ENCODE data around the gene ERC1. TPM values are rescaled to one million over a fixed set of nuclear protein-coding genes. Genes with fewer than 3 reads are reported as not detected.
A peak's percentile ranks its signal among the peaks of the same experiment; 100 is the strongest.

Gene ERC1
- total RNA-seq, 1 donor from 2014 or later, result 79.5 TPM

GRCh38 chr12:948238-948637 is 42.8 kb upstream of the ERC1 start:
- H3K27me3 Mint-ChIP-seq (ENCODE audit: unreplicated experiment), result no peaks in the 10 kb centered on the region
- peaks cover 20% of the 10 kb centered on the region for H3K4me1 Mint-ChIP-seq (ENCODE audit: unreplicated experiment)
- H3K27ac Mint-ChIP-seq (ENCODE audit: unreplicated experiment), result no peak overlapping the region
- DNase-seq (ENCODE audit: extremely low spot score, unreplicated experiment), result no peak
- peak overlapping the region; percentile 61 for H3K4me3 Mint-ChIP-seq (ENCODE audit: unreplicated experiment)
- H3K9me3 Mint-ChIP-seq (ENCODE audit: unreplicated experiment), result no peaks in the 10 kb centered on the region
- TF ChIP-seq, protein P1, sequence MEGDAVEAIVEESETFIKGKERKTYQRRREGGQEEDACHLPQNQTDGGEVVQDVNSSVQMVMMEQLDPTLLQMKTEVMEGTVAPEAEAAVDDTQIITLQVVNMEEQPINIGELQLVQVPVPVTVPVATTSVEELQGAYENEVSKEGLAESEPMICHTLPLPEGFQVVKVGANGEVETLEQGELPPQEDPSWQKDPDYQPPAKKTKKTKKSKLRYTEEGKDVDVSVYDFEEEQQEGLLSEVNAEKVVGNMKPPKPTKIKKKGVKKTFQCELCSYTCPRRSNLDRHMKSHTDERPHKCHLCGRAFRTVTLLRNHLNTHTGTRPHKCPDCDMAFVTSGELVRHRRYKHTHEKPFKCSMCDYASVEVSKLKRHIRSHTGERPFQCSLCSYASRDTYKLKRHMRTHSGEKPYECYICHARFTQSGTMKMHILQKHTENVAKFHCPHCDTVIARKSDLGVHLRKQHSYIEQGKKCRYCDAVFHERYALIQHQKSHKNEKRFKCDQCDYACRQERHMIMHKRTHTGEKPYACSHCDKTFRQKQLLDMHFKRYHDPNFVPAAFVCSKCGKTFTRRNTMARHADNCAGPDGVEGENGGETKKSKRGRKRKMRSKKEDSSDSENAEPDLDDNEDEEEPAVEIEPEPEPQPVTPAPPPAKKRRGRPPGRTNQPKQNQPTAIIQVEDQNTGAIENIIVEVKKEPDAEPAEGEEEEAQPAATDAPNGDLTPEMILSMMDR (IDR thresholded peaks at IDR 0.05), result no peak
- H3K36me3 Mint-ChIP-seq (ENCODE audit: unreplicated experiment), result peaks cover 5% of the 10 kb centered on the region

GRCh38 chr12:949453-950191 is 41.4 kb upstream of the ERC1 start, which contains the start of gene RAD52:
Gene RAD52 (minus strand): TSS chr12:949694. CDS start chr12:933058, 16,636 bp downstream.
- peak within 1 kb of the TSS; percentile 96 for H3K4me3 Mint-ChIP-seq (ENCODE audit: unreplicated experiment)
- H3K36me3 Mint-ChIP-seq (ENCODE audit: unreplicated experiment), result no peaks in the 10 kb centered on the region
- TF ChIP-seq, protein P1 (IDR thresholded peaks at IDR 0.05), result peak; percentile 98
- H3K27ac Mint-ChIP-seq (ENCODE audit: unreplicated experiment), result peak within 1 kb of the TSS; percentile 94
- peak; percentile 99 for DNase-seq (ENCODE audit: extremely low spot score, unreplicated experiment)
- no peaks in the 10 kb centered on the region for H3K9me3 Mint-ChIP-seq (ENCODE audit: unreplicated experiment)
- H3K27me3 Mint-ChIP-seq (ENCODE audit: unreplicated experiment), result no peaks in the 10 kb centered on the region
- H3K4me1 Mint-ChIP-seq (ENCODE audit: unreplicated experiment), result peaks cover 29% of the 10 kb centered on the region

DNA sequence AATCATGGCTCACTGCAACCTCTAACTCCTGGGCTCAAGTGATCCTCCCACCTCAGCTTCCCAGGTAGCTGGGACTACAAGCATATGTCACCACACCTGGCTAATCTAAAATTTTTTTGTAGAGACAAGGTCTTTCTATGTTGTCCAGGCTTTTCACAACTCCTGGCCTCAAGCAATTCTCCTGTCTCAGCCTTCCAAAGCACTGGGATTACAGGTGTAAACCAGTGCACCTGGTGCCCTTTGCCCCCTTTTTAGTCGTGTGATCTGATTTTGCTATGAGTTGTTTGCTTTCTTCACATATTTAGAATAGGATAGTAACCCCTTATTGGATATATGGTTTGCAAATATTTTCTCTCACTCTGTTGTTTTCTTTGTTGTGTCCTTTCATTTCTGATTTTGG is 39.8 kb upstream of the ERC1 start:
- Mint-ChIP-seq H3K27ac (ENCODE audit: unreplicated experiment) (peak overlapping the region; percentile 18), H3K27me3 (ENCODE audit: unreplicated experiment) (no peaks in the 10 kb centered on the region), H3K4me1 (ENCODE audit: unreplicated experiment) (peaks cover 29% of the 10 kb centered on the region), H3K4me3 (ENCODE audit: unreplicated experiment) (no peak overlapping the region), H3K36me3 (ENCODE audit: unreplicated experiment) (no peaks in the 10 kb centered on the region), H3K9me3 (ENCODE audit: unreplicated experiment) (no peaks in the 10 kb centered on the region)
- no peak for DNase-seq (ENCODE audit: extremely low spot score, unreplicated experiment)
- TF ChIP-seq, protein P1 (IDR thresholded peaks at IDR 0.05), result no peak

- Mint-ChIP-seq H3K27me3 (ENCODE audit: unreplicated experiment) (no peaks in the 10 kb centered on the region), H3K4me1 (ENCODE audit: unreplicated experiment) (peaks cover 25% of the 10 kb centered on the region), H3K36me3 (ENCODE audit: unreplicated experiment) (no peaks in the 10 kb centered on the region), H3K27ac (ENCODE audit: unreplicated experiment) (peak overlapping the region; percentile 48), H3K9me3 (ENCODE audit: unreplicated experiment) (no peaks in the 10 kb centered on the region), H3K4me3 (ENCODE audit: unreplicated experiment) (no peak overlapping the region)
- TF ChIP-seq, protein P1 (IDR thresholded peaks at IDR 0.05), result no peak
- DNase-seq (ENCODE audit: extremely low spot score, unreplicated experiment), result no peak
Observed at GRCh38 chr12:953776-954175, 37.2 kb upstream of the ERC1 start.

DNA sequence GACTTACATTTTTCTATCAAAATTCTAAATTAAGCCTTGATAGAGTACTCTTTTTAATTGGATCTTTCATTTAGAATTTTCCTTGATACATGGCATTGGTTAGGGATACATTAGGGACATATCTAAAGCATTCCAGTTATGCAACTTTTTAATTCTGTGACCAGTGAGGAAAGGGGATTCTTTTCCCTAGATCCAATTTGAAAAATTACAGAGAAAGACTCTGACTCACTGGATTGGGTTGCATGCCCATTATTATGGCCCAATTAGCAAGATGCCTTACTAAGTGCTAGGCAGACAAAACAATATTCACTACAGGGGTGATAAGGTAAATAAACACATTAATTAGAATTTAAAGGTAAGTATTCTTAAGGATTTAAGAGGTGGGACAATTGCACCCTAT is 36.3 kb upstream of the ERC1 start:
- no peak overlapping the region for H3K27ac Mint-ChIP-seq (ENCODE audit: unreplicated experiment)
- no peak overlapping the region for H3K4me3 Mint-ChIP-seq (ENCODE audit: unreplicated experiment)
- H3K4me1 Mint-ChIP-seq (ENCODE audit: unreplicated experiment), result peaks cover 23% of the 10 kb centered on the region
- H3K27me3 Mint-ChIP-seq (ENCODE audit: unreplicated experiment), result no peaks in the 10 kb centered on the region
- H3K36me3 Mint-ChIP-seq (ENCODE audit: unreplicated experiment), result no peaks in the 10 kb centered on the region
- no peaks in the 10 kb centered on the region for H3K9me3 Mint-ChIP-seq (ENCODE audit: unreplicated experiment)
- no peak for DNase-seq (ENCODE audit: extremely low spot score, unreplicated experiment)
- TF ChIP-seq, protein P1 (IDR thresholded peaks at IDR 0.05), result no peak
